Measurements from ENCODE around the gene KSR2.

GRCh38 chr12:117514016-117514415, 454.8 kb downstream of the KSR2 start:
- TF ChIP-seq, protein P1, sequence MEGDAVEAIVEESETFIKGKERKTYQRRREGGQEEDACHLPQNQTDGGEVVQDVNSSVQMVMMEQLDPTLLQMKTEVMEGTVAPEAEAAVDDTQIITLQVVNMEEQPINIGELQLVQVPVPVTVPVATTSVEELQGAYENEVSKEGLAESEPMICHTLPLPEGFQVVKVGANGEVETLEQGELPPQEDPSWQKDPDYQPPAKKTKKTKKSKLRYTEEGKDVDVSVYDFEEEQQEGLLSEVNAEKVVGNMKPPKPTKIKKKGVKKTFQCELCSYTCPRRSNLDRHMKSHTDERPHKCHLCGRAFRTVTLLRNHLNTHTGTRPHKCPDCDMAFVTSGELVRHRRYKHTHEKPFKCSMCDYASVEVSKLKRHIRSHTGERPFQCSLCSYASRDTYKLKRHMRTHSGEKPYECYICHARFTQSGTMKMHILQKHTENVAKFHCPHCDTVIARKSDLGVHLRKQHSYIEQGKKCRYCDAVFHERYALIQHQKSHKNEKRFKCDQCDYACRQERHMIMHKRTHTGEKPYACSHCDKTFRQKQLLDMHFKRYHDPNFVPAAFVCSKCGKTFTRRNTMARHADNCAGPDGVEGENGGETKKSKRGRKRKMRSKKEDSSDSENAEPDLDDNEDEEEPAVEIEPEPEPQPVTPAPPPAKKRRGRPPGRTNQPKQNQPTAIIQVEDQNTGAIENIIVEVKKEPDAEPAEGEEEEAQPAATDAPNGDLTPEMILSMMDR (IDR thresholded peaks at IDR 0.05) = no peak
- TF ChIP-seq POLR2A (IDR thresholded peaks at IDR 0.05) (no peak), EP300 (IDR thresholded peaks at IDR 0.05) (no peak)
